ENCODE results near the gene MEI4. TPM values are rescaled to one million over a fixed set of nuclear protein-coding genes. Genes with fewer than 3 reads are reported as not detected.
"Not testable (repeated sequence)": the region's sequence is repeated elsewhere in the genome, so short reads cannot be mapped to it uniquely, and the experiment has no call there.

Gene MEI4
- total RNA-seq, 3 donors from 2014 or later = not detected

DNA sequence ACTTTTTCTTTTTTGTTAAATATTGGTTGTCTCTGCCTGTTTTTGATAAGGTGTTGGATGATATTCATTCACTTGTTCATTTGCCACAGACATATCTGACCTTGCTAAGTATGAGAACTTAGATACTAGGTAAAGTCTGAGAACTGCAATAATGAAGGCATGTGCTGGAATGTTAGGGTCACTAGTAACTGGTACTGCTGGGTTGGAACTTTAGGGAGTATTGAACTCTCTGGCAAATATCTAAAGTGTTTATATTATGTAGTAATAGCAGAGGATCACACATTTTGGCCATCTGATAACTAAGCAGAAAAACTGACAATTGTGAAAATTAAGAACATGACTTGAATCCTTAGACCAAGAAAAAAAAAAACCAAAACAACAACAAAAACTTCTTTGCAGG is 162.7 kb downstream of the MEI4 start:
- TF ChIP-seq, protein P1, sequence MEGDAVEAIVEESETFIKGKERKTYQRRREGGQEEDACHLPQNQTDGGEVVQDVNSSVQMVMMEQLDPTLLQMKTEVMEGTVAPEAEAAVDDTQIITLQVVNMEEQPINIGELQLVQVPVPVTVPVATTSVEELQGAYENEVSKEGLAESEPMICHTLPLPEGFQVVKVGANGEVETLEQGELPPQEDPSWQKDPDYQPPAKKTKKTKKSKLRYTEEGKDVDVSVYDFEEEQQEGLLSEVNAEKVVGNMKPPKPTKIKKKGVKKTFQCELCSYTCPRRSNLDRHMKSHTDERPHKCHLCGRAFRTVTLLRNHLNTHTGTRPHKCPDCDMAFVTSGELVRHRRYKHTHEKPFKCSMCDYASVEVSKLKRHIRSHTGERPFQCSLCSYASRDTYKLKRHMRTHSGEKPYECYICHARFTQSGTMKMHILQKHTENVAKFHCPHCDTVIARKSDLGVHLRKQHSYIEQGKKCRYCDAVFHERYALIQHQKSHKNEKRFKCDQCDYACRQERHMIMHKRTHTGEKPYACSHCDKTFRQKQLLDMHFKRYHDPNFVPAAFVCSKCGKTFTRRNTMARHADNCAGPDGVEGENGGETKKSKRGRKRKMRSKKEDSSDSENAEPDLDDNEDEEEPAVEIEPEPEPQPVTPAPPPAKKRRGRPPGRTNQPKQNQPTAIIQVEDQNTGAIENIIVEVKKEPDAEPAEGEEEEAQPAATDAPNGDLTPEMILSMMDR (IDR thresholded peaks at IDR 0.05) = no peak
- intact Hi-C loops (cut with DNase I, micrococcal nuclease) = no loop called here
- no peaks in the 10 kb centered on the region for H3K4me1 ChIP-seq (ENCODE audit: low read depth)

DNA sequence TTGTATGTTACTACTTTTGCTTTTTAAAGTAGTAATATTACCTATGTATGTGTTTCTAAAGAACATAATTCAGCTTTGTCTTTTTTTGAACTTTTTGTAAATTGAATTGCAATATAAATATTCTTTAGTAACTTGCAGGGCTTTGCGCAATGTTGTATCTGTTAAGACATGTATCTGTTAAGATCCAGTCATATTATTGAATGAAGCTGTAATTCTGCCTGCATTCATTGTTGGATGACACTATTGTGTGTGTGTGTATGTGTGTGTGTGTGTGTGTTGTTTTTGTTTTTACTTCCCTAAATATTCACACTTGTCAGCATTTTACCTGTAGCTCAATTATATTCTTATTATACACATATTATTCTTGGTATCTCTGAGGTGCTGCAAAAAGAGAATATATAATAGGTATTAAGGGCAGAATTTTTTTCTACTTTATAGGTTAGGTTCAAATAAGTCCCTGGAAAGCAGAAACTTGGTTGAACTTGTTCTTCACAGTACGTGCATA is 164.0 kb downstream of the MEI4 start:
- TF ChIP-seq, protein P1 (IDR thresholded peaks at IDR 0.05) = no peak
- Histone ChIP-seq H3K4me3 (no peak overlapping the region), H3K36me3 (ENCODE audit: low read depth) (no peaks in the 10 kb centered on the region), H3K9me3 (no peaks in the 10 kb centered on the region), H3K4me1 (ENCODE audit: low read depth) (no peaks in the 10 kb centered on the region)
- DNase-seq = no peak
- intact Hi-C loops (cut with DNase I, micrococcal nuclease) = no loop called here
- ATAC-seq = no peak

More for the DNA sequence above, 162.7 kb downstream of the MEI4 start:
- ATAC-seq (no peak), DNase-seq (no peak)
- H3K4me3 ChIP-seq = no peak overlapping the region
- H3K36me3 ChIP-seq (ENCODE audit: low read depth) = no peaks in the 10 kb centered on the region
- no peaks in the 10 kb centered on the region for H3K9me3 ChIP-seq

- DNase-seq (no peak), ATAC-seq (no peak)
- Histone ChIP-seq H3K9me3 (no peaks in the 10 kb centered on the region), H3K4me1 (ENCODE audit: low read depth) (no peaks in the 10 kb centered on the region), H3K4me3 (no peak overlapping the region), H3K36me3 (ENCODE audit: low read depth) (no peaks in the 10 kb centered on the region)
- TF ChIP-seq, protein P1 (IDR thresholded peaks at IDR 0.05) = no peak
- intact Hi-C loops (cut with DNase I, micrococcal nuclease) = no loop called here
Observed at GRCh38 chr6:77822265-77822664, 169.4 kb downstream of the MEI4 start.

DNA sequence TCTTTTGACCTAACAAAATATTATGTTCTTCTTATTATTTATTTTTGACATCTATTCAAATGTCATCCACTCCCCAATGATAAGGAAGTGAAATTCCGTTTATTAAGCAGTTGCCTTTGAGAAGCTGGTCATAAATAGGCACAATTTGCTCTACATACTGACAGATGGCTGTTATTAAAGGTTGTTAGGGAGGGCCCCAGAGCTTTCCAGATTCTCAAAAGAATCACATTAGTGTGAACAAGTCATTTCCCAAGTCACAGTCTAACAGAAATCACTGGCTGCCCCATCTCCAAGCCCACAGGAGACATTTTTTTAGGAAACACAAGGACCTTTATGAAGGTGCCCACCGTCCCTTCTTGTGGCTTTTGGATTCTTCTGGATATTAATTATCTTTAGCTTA is 172.4 kb downstream of the MEI4 start:
- H3K4me3 ChIP-seq = no peak overlapping the region
- intact Hi-C loops (cut with DNase I, micrococcal nuclease) = no loop called here
- TF ChIP-seq, protein P1 (IDR thresholded peaks at IDR 0.05) = no peak
- ATAC-seq (no peak), DNase-seq (no peak)
- H3K36me3 ChIP-seq (ENCODE audit: low read depth) = no peaks in the 10 kb centered on the region
- no peaks in the 10 kb centered on the region for H3K4me1 ChIP-seq (ENCODE audit: low read depth)
- H3K9me3 ChIP-seq = no peaks in the 10 kb centered on the region

DNA sequence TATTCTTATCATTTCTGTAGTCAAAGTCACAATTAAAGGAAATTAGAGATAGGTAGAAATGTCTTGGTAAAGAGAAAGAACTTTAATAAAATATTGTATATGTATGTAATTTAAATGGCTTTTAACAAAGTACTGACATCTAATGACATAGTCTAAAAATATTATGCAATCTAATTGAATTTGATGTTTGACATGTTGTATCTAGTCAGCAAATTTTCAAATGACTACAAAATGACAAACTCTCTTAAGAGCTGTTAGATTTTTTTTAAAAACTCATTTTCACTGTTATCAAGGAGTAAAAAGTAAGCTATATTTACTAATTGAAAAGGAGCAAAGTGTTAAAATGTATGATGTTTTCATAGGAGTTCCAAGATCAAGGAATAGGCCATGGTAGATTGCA is 176.9 kb downstream of the MEI4 start:
- H3K4me1 ChIP-seq (ENCODE audit: low read depth) = no peaks in the 10 kb centered on the region
- intact Hi-C loops (cut with DNase I, micrococcal nuclease) = no loop called here
- H3K36me3 ChIP-seq (ENCODE audit: low read depth) = no peaks in the 10 kb centered on the region
- H3K4me3 ChIP-seq = no peak overlapping the region
- no peak for ATAC-seq
- no peaks in the 10 kb centered on the region for H3K9me3 ChIP-seq
- TF ChIP-seq, protein P1 (IDR thresholded peaks at IDR 0.05) = no peak
- no peak for DNase-seq

DNA sequence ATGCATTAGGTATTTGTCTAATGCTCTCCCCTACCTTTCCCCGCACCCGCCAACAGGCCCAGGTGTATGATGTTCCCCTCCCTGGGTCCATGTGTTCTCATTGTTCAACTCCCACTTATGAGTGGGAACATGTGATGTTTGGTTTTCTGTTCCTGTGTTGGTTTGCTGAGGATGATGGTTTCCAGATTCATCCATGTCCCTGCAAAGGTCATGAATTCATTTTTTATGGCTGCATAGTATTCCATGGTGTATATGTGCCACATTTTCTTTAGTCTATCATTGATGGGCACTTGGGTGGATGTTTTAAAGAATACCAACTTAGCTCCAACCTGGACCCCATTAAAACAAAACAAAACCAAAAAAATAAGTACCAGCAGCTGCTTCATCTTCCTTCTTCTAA is 180.9 kb downstream of the MEI4 start:
- H3K4me3 ChIP-seq; intact Hi-C loops (cut with DNase I, micrococcal nuclease); H3K36me3 ChIP-seq (ENCODE audit: low read depth); H3K4me1 ChIP-seq (ENCODE audit: low read depth); ATAC-seq; H3K9me3 ChIP-seq; DNase-seq: not testable (repeated sequence)
